Prostate gland (tissue), 2 donors: ENCODE measurements around the gene AIP. TPM values are rescaled to one million over a fixed set of nuclear protein-coding genes. Genes with fewer than 3 reads are reported as not detected.

Source experiments
- DNase-seq: peaks from one replicate; pipeline ENCODE4 v3.0.0-alpha.2; 2019; ENCODE audit warnings: low spot score
- H3K27ac ChIP-seq, 2 donors: fragments of 200-600 bp; sonication (generic); 2 replicates each; pipeline ENCODE4 v1.5.1; 2017 to 2019
- H3K27me3 ChIP-seq: fragments of 200-600 bp; sonication (generic); replicated peaks from 2 replicates; pipeline ENCODE4 v1.5.1; 2019; ENCODE audit not compliant: insufficient read depth
- H3K36me3 ChIP-seq, 2 donors: fragments of 200-600 bp; sonication (generic); 1 replicate in 1 of 2; 2 replicates in 1 of 2; pipeline versions ENCODE4 v1.5.1 to v1.8.1; 2017 to 2019
- H3K4me1 ChIP-seq: fragments of 200-600 bp; sonication (generic); replicated peaks from 2 replicates; pipeline ENCODE4 v1.5.1; 2019
- H3K4me3 ChIP-seq, 2 donors: fragments of 200-600 bp; sonication (generic); 2 replicates each; pipeline ENCODE4 v1.5.1; 2017 to 2019
- H3K9me3 ChIP-seq: fragments of 200-600 bp; sonication (generic); 2 replicates; pipeline ENCODE4 v1.5.1; 2017
- CTCF ChIP-seq, 4 experiments: fragments of 200-600 bp in 2 of 4; fragments of 450-650 bp in 2 of 4; sonication (generic) in 2 of 4; IDR thresholded peaks; 1 replicate in 3 of 4; 2 replicates in 1 of 4; pipeline ENCODE4 v1.5.1; 2016 to 2019; ENCODE audit warnings: antibody characterized with exemption in 4 of 4, mild to moderate bottlenecking in 2 of 4, moderate library complexity in 2 of 4
- POLR2A ChIP-seq: fragments of 450-650 bp; IDR thresholded peaks from one replicate; pipeline ENCODE4 v1.6.1; 2016; ENCODE audit warnings: antibody characterized with exemption, mild to moderate bottlenecking
- POLR2AphosphoS5 ChIP-seq: sonication (generic); formaldehyde crosslinking; IDR thresholded peaks from one replicate; pipeline ENCODE4 v1.6.1; 2017; ENCODE audit warnings: antibody characterized with exemption
- WGBS: methylation state at CpG from one replicate; pipeline ENCODE4 v1.1.5; 2018; 5-methylcytosine and 5-hydroxymethylcytosine counted together
- intact Hi-C: fragments of 100-400 bp; cut with DNase I; formaldehyde crosslinking; loops from one replicate; pipeline ENCODE4 v1.14.2; 2022
- total RNA-seq, 2 donors: library from RNA; depleted of rRNA; stranded (reverse); fragments of >200 nt; gene quantifications; one replicate each; pipeline ENCODE4 v1.1.0, GENCODE V29; 2016

AIP gene
- total RNA-seq, 2 donors from 2014 or later: 63.7 to 93.7 TPM

- intact Hi-C loops: loop anchor here (10.0 kb wide), 1 partner anchor 146 kb away; the partner anchor contains the start of gene POLD4
- 88% methylated on average over 9 of the region's 9 CpGs for WGBS
- no peak overlapping the region for H3K27ac ChIP-seq
- H3K9me3 ChIP-seq: no peaks in the 10 kb centered on the region
- H3K27me3 ChIP-seq: no peaks in the 10 kb centered on the region
- H3K36me3 ChIP-seq: peaks cover 0 to 2% of the 10 kb centered on the region in 2 donors
- no peak for DNase-seq
- H3K4me3 ChIP-seq: no peak overlapping the region
- H3K4me1 ChIP-seq: no peaks in the 10 kb centered on the region
- TF ChIP-seq CTCF (IDR thresholded peaks at IDR 0.05): no peak
- TF ChIP-seq POLR2A: no peak
- TF ChIP-seq POLR2AphosphoS5: no peak
These were observed 18.2 kb downstream of the AIP start for GRCh38 chr11:67500831-67501715.

- intact Hi-C loops: loop anchor here (10.0 kb wide), 1 partner anchor 147 kb away; the partner anchor contains the start of gene POLD4
- 96% methylated on average over 18 of the region's 18 CpGs for WGBS
These were observed 19.0 kb downstream of the AIP start for GRCh38 chr11:67501854-67502253.

GRCh38 chr11:67502328-67502979 lies 19.6 kb downstream of the AIP start:
- 94% methylated on average over 18 of the region's 18 CpGs for WGBS
- peaks cover 0 to 2% of the 10 kb centered on the region in 2 donors for H3K36me3 ChIP-seq
- no peak for DNase-seq

More at GRCh38 chr11:67501854-67502253, 19.0 kb downstream of the AIP start:
- Histone ChIP-seq H3K9me3 (no peaks in the 10 kb centered on the region), H3K4me1 (peaks cover 8% of the 10 kb centered on the region), H3K4me3 (no peak overlapping the region), H3K27ac (no peak overlapping the region), H3K27me3 (no peaks in the 10 kb centered on the region), H3K36me3 (peaks cover 0 to 2% of the 10 kb centered on the region in 2 donors)
- TF ChIP-seq CTCF (IDR thresholded peaks at IDR 0.05) (no peak), POLR2AphosphoS5 (no peak), POLR2A (no peak)
- DNase-seq: no peak

More at GRCh38 chr11:67502328-67502979, 19.6 kb downstream of the AIP start:
- Histone ChIP-seq H3K27ac (no peak overlapping the region), H3K27me3 (no peaks in the 10 kb centered on the region), H3K9me3 (no peaks in the 10 kb centered on the region), H3K4me3 (no peak overlapping the region), H3K4me1 (peaks cover 9% of the 10 kb centered on the region)
- TF ChIP-seq POLR2A: no peak
- TF ChIP-seq POLR2AphosphoS5: no peak
- TF ChIP-seq CTCF (IDR thresholded peaks at IDR 0.05): no peak
- intact Hi-C loops: loop anchor here (10.0 kb wide), 1 partner anchor 148 kb away; the partner anchor contains the start of gene POLD4
